Neural cell (in vitro differentiated cells): ENCODE results near the gene NFS1. TPM values are rescaled to one million over a fixed set of nuclear protein-coding genes. Genes with fewer than 3 reads are reported as not detected.

Experiments used
- H2AFZ ChIP-seq: fragments of 200-600, 300-800 bp; sonication (generic), shearing (Covaris generic); 2 replicates; pipeline ENCODE4 v1.6.0; 2014; ENCODE audit warnings: low read depth, mild to moderate bottlenecking, antibody characterized with exemption, low read length, moderate library complexity
- H3F3A ChIP-seq: fragments of 200-600 bp; shearing (Covaris generic); 2 replicates; pipeline ENCODE4 v1.6.1; 2016; ENCODE audit warnings: mild to moderate bottlenecking, moderate library complexity, mixed read lengths, antibody characterized with exemption, low read length; ENCODE audit not compliant: insufficient read depth, poor library complexity, severe bottlenecking
- H3K27ac ChIP-seq: fragments of 200-600, 300-800 bp; sonication (generic), shearing (Covaris generic); 2 replicates; pipeline ENCODE4 v1.5.1; 2014; ENCODE audit warnings: mild to moderate bottlenecking, low read length, moderate library complexity
- H3K27me3 ChIP-seq: fragments of 300-800, 200-600 bp; sonication (generic), shearing (Covaris generic); 2 replicates; pipeline ENCODE4 v1.6.0; 2014; ENCODE audit warnings: mild to moderate bottlenecking, low read depth, low read length, moderate library complexity; ENCODE audit not compliant: insufficient read depth
- H3K36me3 ChIP-seq: fragments of 300-800, 200-600 bp; sonication (generic), shearing (Covaris generic); 2 replicates; pipeline ENCODE4 v1.5.1; 2014; ENCODE audit warnings: mild to moderate bottlenecking, antibody characterized with exemption, low read length, moderate library complexity; ENCODE audit not compliant: insufficient read depth
- H3K4me2 ChIP-seq: fragments of 300-800, 200-600 bp; sonication (generic), shearing (Covaris generic); 2 replicates; pipeline ENCODE4 v1.6.0; 2014; ENCODE audit warnings: mild to moderate bottlenecking, low read length
- H3K4me3 ChIP-seq: fragments of 300-800, 200-600 bp; sonication (generic), shearing (Covaris generic); 2 replicates; pipeline ENCODE4 v1.5.1; 2014; ENCODE audit warnings: mild to moderate bottlenecking, low read length, moderate library complexity
- H3K79me2 ChIP-seq: fragments of 200-600 bp; shearing (Covaris generic); replicated peaks from 2 replicates; pipeline ENCODE4 v1.6.0; 2014; ENCODE audit warnings: mild to moderate bottlenecking, low read length, moderate library complexity; ENCODE audit not compliant: insufficient read depth
- H3K9ac ChIP-seq: fragments of 300-800, 200-600 bp; sonication (generic), shearing (Covaris generic); 2 replicates; pipeline ENCODE4 v1.6.1; 2016; ENCODE audit warnings: mild to moderate bottlenecking, low read length, mixed read lengths
- H3K9me2 ChIP-seq: fragments of 200-600 bp; shearing (Covaris generic); 2 replicates; pipeline ENCODE4 v1.6.1; 2016; ENCODE audit warnings: mild to moderate bottlenecking, low read length, mixed read lengths; ENCODE audit not compliant: insufficient read depth
- H3K9me3 ChIP-seq: fragments of 200-600, 300-800 bp; sonication (generic), shearing (Covaris generic); 2 replicates; pipeline ENCODE4 v1.6.1; 2016; ENCODE audit warnings: mild to moderate bottlenecking, mixed run types, low read length, moderate library complexity, mixed read lengths
- H4K20me1 ChIP-seq: fragments of 200-600 bp; shearing (Covaris generic); 2 replicates; pipeline ENCODE4 v1.6.1; 2016; ENCODE audit warnings: mild to moderate bottlenecking, mixed run types; ENCODE audit not compliant: insufficient read depth
- EP300 ChIP-seq: fragments of 450-650 bp; conservative IDR thresholded peaks from 2 replicates; pipeline ENCODE4 v1.6.1; 2014; ENCODE audit warnings: antibody characterized with exemption, mild to moderate bottlenecking, moderate library complexity; ENCODE audit not compliant: poor library complexity, severe bottlenecking
- EZH2 ChIP-seq: fragments of 200-600, 300-800 bp; shearing (Covaris generic), sonication (generic); IDR thresholded peaks from 2 replicates; pipeline ENCODE4 v1.6.1; 2014; ENCODE audit warnings: antibody characterized with exemption, low read length, borderline replicate concordance, mild to moderate bottlenecking; ENCODE audit not compliant: insufficient read depth, poor library complexity, severe bottlenecking
- MXI1 ChIP-seq: fragments of 450-650 bp; conservative IDR thresholded peaks from 2 replicates; pipeline ENCODE4 v1.6.1; 2014; ENCODE audit warnings: antibody characterized with exemption, mild to moderate bottlenecking; ENCODE audit not compliant: poor library complexity, severe bottlenecking
- POLR2AphosphoS5 ChIP-seq: IDR thresholded peaks from 2 replicates; pipeline ENCODE4 v1.6.1; 2012
- RAD21 ChIP-seq: fragments of 450-650 bp; conservative IDR thresholded peaks from 2 replicates; pipeline ENCODE4 v1.6.1; 2014; ENCODE audit warnings: antibody characterized with exemption, mild to moderate bottlenecking, moderate library complexity
- SMC3 ChIP-seq: fragments of 450-650 bp; conservative IDR thresholded peaks from 2 replicates; pipeline ENCODE4 v1.6.1; 2014; ENCODE audit warnings: antibody characterized with exemption, mild to moderate bottlenecking, moderate library complexity; ENCODE audit not compliant: poor library complexity
- TAF1 ChIP-seq: IDR thresholded peaks from 2 replicates; pipeline ENCODE4 v1.6.1; 2012; ENCODE audit warnings: low read depth
- polyA plus RNA-seq: library from polyadenylated mRNA; depleted of rRNA; stranded (reverse); fragments of >200 nt; gene quantifications from 2 replicates; pipeline ENCODE4 v1.2.3, GENCODE V29; 2014
- TF ChIP-seq, protein P1 (sequence below): IDR thresholded peaks from 2 replicates; pipeline ENCODE4 v1.6.1; 2012; ENCODE audit warnings: borderline replicate concordance
- TF ChIP-seq, protein P2 (sequence below): fragments of 450-650 bp; IDR thresholded peaks from 2 replicates; pipeline ENCODE4 v1.5.1; 2014; ENCODE audit warnings: antibody characterized with exemption, mild to moderate bottlenecking, moderate library complexity; ENCODE audit not compliant: poor library complexity, severe bottlenecking

Gene NFS1
- polyA plus RNA-seq, 1 donor from 2014 or later, result 55.2 TPM

DNA sequence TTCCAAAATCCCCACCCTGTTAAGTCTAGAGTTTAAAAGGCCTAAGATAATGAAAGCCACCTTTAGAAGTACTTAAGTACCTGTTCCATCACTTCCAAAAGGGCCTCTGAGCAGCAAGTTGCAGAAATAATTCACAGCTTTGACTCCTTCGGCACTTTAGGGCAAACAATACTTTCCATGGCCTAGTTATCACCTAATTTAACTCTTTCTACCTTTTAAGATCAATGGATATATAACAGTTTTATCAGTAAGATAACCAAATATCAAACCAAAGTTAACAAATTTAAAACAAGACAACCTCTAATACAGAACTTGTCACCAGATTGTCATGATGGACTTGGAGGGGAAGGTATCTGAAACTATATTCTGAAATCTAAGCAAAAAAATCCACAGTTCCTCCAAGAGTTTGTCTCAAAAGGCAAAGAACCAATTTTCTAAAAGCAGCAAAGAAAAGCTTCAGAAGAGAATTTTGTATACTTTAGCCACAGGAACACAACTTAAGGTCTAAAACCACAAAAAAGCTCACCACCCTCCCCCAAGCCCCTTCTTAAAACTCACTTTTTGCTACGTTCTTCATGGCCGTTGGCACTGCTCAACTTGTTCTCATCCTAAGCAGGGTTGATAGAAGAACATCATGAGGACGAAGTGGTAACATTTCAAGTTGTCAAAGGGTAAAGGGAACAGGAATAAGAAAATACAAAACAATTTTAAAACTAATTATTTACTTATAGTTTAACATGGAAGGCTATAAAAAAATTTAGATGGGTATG, 39.4 kb upstream of the NFS1 start:
- Histone ChIP-seq H3K9me2 (no peaks in the 10 kb centered on the region), H3F3A (no peaks in the 10 kb centered on the region), H3K9ac (no peak overlapping the region), H3K4me3 (peak overlapping the region; percentile 20), H4K20me1 (peaks cover 40% of the 10 kb centered on the region), H2AFZ (no peak overlapping the region), H3K9me3 (no peaks in the 10 kb centered on the region), H3K4me2 (no peak overlapping the region), H3K27me3 (no peaks in the 10 kb centered on the region), H3K36me3 (peaks cover 21% of the 10 kb centered on the region), H3K79me2 (peaks cover 73% of the 10 kb centered on the region), H3K27ac (no peak overlapping the region)
- TF ChIP-seq MXI1, result no peak
- TF ChIP-seq TAF1, result no peak
- TF ChIP-seq, protein P1, sequence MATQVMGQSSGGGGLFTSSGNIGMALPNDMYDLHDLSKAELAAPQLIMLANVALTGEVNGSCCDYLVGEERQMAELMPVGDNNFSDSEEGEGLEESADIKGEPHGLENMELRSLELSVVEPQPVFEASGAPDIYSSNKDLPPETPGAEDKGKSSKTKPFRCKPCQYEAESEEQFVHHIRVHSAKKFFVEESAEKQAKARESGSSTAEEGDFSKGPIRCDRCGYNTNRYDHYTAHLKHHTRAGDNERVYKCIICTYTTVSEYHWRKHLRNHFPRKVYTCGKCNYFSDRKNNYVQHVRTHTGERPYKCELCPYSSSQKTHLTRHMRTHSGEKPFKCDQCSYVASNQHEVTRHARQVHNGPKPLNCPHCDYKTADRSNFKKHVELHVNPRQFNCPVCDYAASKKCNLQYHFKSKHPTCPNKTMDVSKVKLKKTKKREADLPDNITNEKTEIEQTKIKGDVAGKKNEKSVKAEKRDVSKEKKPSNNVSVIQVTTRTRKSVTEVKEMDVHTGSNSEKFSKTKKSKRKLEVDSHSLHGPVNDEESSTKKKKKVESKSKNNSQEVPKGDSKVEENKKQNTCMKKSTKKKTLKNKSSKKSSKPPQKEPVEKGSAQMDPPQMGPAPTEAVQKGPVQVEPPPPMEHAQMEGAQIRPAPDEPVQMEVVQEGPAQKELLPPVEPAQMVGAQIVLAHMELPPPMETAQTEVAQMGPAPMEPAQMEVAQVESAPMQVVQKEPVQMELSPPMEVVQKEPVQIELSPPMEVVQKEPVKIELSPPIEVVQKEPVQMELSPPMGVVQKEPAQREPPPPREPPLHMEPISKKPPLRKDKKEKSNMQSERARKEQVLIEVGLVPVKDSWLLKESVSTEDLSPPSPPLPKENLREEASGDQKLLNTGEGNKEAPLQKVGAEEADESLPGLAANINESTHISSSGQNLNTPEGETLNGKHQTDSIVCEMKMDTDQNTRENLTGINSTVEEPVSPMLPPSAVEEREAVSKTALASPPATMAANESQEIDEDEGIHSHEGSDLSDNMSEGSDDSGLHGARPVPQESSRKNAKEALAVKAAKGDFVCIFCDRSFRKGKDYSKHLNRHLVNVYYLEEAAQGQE, result no peak
- TF ChIP-seq, protein P2, sequence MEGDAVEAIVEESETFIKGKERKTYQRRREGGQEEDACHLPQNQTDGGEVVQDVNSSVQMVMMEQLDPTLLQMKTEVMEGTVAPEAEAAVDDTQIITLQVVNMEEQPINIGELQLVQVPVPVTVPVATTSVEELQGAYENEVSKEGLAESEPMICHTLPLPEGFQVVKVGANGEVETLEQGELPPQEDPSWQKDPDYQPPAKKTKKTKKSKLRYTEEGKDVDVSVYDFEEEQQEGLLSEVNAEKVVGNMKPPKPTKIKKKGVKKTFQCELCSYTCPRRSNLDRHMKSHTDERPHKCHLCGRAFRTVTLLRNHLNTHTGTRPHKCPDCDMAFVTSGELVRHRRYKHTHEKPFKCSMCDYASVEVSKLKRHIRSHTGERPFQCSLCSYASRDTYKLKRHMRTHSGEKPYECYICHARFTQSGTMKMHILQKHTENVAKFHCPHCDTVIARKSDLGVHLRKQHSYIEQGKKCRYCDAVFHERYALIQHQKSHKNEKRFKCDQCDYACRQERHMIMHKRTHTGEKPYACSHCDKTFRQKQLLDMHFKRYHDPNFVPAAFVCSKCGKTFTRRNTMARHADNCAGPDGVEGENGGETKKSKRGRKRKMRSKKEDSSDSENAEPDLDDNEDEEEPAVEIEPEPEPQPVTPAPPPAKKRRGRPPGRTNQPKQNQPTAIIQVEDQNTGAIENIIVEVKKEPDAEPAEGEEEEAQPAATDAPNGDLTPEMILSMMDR, result no peak
- TF ChIP-seq POLR2AphosphoS5, result no peak
- TF ChIP-seq EZH2, result no peak
- TF ChIP-seq RAD21, result no peak
- no peak for TF ChIP-seq SMC3
- TF ChIP-seq EP300, result no peak

DNA sequence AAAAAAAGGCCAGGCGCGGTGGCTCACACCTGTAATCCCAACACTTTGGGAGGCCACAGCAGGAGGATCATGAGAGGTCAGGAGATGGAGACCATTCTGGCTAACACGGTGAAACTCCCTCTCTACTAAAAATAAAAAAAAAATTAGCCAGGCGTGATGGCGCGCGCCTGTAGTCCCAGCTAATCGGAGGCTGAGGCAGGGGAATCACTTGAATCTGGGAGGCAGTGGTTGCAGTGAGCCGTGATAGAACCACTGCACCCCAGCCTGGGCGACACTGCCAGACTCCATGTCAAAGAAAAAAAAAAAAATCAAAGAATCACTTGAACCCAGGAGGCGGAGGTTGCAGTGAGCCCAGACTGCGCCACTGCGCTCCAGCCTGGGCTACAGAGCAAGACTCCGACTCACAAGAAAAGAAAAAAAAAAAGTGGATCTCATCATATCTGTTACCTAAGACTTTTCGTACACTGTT, 38.7 kb upstream of the NFS1 start:
- Histone ChIP-seq H3K79me2 (peaks cover 80% of the 10 kb centered on the region), H3K36me3 (peaks cover 21% of the 10 kb centered on the region), H3K9ac (no peak overlapping the region), H3K4me2 (no peak overlapping the region), H2AFZ (no peak overlapping the region), H4K20me1 (peaks cover 44% of the 10 kb centered on the region), H3K4me3 (peak overlapping the region; percentile 20), H3K9me2 (no peaks in the 10 kb centered on the region), H3K9me3 (no peaks in the 10 kb centered on the region), H3K27me3 (no peaks in the 10 kb centered on the region), H3K27ac (no peak overlapping the region), H3F3A (no peaks in the 10 kb centered on the region)
- TF ChIP-seq MXI1 (no peak), EZH2 (no peak), TAF1 (no peak), SMC3 (no peak), POLR2AphosphoS5 (no peak), RAD21 (no peak), EP300 (no peak)
- TF ChIP-seq, protein P2, result no peak
- TF ChIP-seq, protein P1, result no peak
